Measurements from ENCODE around the gene UBFD1. TPM values are rescaled to one million over a fixed set of nuclear protein-coding genes. Genes with fewer than 3 reads are reported as not detected.
"Not testable (repeated sequence)": the region's sequence is repeated elsewhere in the genome, so short reads cannot be mapped to it uniquely, and the experiment has no call there.

Gene UBFD1
- total RNA-seq, 4 donors from 2014 or later, result 31.9 to 53.6 (median 45.4) TPM

GRCh38 chr16:23578101-23578830, 20.7 kb downstream of the UBFD1 start:
- H3K36me3 ChIP-seq, result peaks cover 0 to 98% (median 16%) of the 10 kb centered on the region in 3 donors
- no peaks in the 10 kb centered on the region for H3K27me3 ChIP-seq
- no peak overlapping the region for H3K27ac ChIP-seq
- intact Hi-C loops (cut with DNase I), result no loop called here
- H3K4me3 ChIP-seq, result no peak overlapping the region
- H3K4me1 ChIP-seq, result peaks cover 0 to 4% (median 0%) of the 10 kb centered on the region in 3 donors
- TF ChIP-seq CTCF (IDR thresholded peaks at IDR 0.05), result no peak
- DNase-seq, result no peak
- H3K9me3 ChIP-seq, result no peaks in the 10 kb centered on the region
- WGBS, 2 donors, result 65 to 77% methylated on average over 5 of the region's 5 CpGs

GRCh38 chr16:23579371-23579770, 21.8 kb downstream of the UBFD1 start:
- Histone ChIP-seq H3K27ac (no peak overlapping the region), H3K36me3 (peaks cover under 1 to 96% (median 18%) of the 10 kb centered on the region in 3 donors), H3K9me3 (no peaks in the 10 kb centered on the region), H3K27me3 (no peaks in the 10 kb centered on the region), H3K4me1 (peaks cover 0 to 6% (median 0%) of the 10 kb centered on the region in 3 donors), H3K4me3 (no peak overlapping the region)
- WGBS, 2 donors, result 95 to 98% methylated on average over 4 of the region's 4 CpGs
- TF ChIP-seq POLR2A (IDR thresholded peaks at IDR 0.05), result no peak
- DNase-seq, result no peak
- intact Hi-C loops (cut with DNase I), result no loop called here

- TF ChIP-seq POLR2A (IDR thresholded peaks at IDR 0.05), result no peak
- no peak for TF ChIP-seq CTCF (IDR thresholded peaks at IDR 0.05)
- no peak for DNase-seq
- H3K27me3 ChIP-seq, result no peaks in the 10 kb centered on the region
- H3K27ac ChIP-seq, result no peak overlapping the region
- intact Hi-C loops (cut with DNase I), result no loop called here
- H3K36me3 ChIP-seq, result peaks cover 11 to 96% (median 27%) of the 10 kb centered on the region in 3 donors
- peaks cover 0 to 6% (median 0%) of the 10 kb centered on the region in 3 donors for H3K4me1 ChIP-seq
- H3K4me3 ChIP-seq, result no peak overlapping the region
- H3K9me3 ChIP-seq, result no peaks in the 10 kb centered on the region
Measured at GRCh38 chr16:23580391-23580790, 22.9 kb downstream of the UBFD1 start.

- Histone ChIP-seq H3K27me3 (no peaks in the 10 kb centered on the region), H3K9me3 (no peaks in the 10 kb centered on the region), H3K4me3 (no peak overlapping the region), H3K4me1 (peaks cover 0 to 6% (median 0%) of the 10 kb centered on the region in 3 donors), H3K27ac (no peak overlapping the region), H3K36me3 (peaks cover 14 to 97% (median 20%) of the 10 kb centered on the region in 3 donors)
- DNase-seq, result no peak
- intact Hi-C loops (cut with DNase I), result no loop called here
- TF ChIP-seq POLR2A (IDR thresholded peaks at IDR 0.05), result no peak
- no peak for TF ChIP-seq CTCF (IDR thresholded peaks at IDR 0.05)
Measured at GRCh38 chr16:23581764-23582163, 24.2 kb downstream of the UBFD1 start.

GRCh38 chr16:23583271-23583670, 25.7 kb downstream of the UBFD1 start:
- H3K27me3 ChIP-seq; H3K4me3 ChIP-seq; H3K9me3 ChIP-seq; H3K27ac ChIP-seq; DNase-seq; H3K4me1 ChIP-seq; intact Hi-C loops (cut with DNase I): not testable (repeated sequence)
- H3K36me3 ChIP-seq, result peaks cover 20 to 98% (median 30%) of the 10 kb centered on the region in 3 donors
- no CpG with 5 or more reads among the region's 30 CpGs for WGBS, 2 donors

GRCh38 chr16:23584186-23585076, 26.9 kb downstream of the UBFD1 start:
- Histone ChIP-seq H3K4me1 (peaks cover 0 to 6% (median 0%) of the 10 kb centered on the region in 3 donors), H3K27me3 (no peaks in the 10 kb centered on the region), H3K27ac (no peak overlapping the region), H3K9me3 (no peaks in the 10 kb centered on the region), H3K4me3 (no peak overlapping the region), H3K36me3 (peaks cover 20 to 98% (median 37%) of the 10 kb centered on the region in 3 donors)
- 75 to 88% methylated on average over 8 to 12 of the region's 14 CpGs for WGBS, 2 donors
- DNase-seq, result no peak
- TF ChIP-seq CTCF (IDR thresholded peaks at IDR 0.05), result no peak
- TF ChIP-seq POLR2A (IDR thresholded peaks at IDR 0.05), result no peak
- intact Hi-C loops (cut with DNase I), result no loop called here
